H9 (cell line): ENCODE results near the gene CARMIL3. TPM values are rescaled to one million over a fixed set of nuclear protein-coding genes. Genes with fewer than 3 reads are reported as not detected.
"Not testable (repeated sequence)": the region's sequence is repeated elsewhere in the genome, so short reads cannot be mapped to it uniquely, and the experiment has no call there.

Experiments
- DNase-seq: peaks from one replicate; pipeline ENCODE4 v3.0.0-alpha.2; 2017
- H2AFZ ChIP-seq: one replicate; pipeline ENCODE4 v1.6.1; 2013; ENCODE audit warnings: mild to moderate bottlenecking, low read length, control low read depth, moderate library complexity
- H2AK5ac ChIP-seq: 2 replicates; pipeline ENCODE4 v1.6.1; 2013; ENCODE audit warnings: low read length, control low read depth, mixed read lengths; ENCODE audit not compliant: insufficient read length
- H2BK120ac ChIP-seq: one replicate; pipeline ENCODE4 v1.6.1; 2013; ENCODE audit warnings: low read depth, mild to moderate bottlenecking, low read length, control low read depth, inconsistent platforms; ENCODE audit not compliant: poor library complexity, severe bottlenecking
- H2BK12ac ChIP-seq: 2 replicates; pipeline ENCODE4 v1.6.1; 2013; ENCODE audit warnings: low read length, control low read depth, mixed read lengths, low read depth; ENCODE audit not compliant: insufficient read length
- H2BK15ac ChIP-seq: 2 replicates; pipeline ENCODE4 v1.6.1; 2013; ENCODE audit warnings: low read depth, low read length, control low read depth
- H2BK20ac ChIP-seq: one replicate; pipeline ENCODE4 v1.6.1; 2013; ENCODE audit warnings: low read depth, mild to moderate bottlenecking, low read length, control low read depth, inconsistent platforms; ENCODE audit not compliant: poor library complexity, severe bottlenecking
- H2BK5ac ChIP-seq: 2 replicates; pipeline ENCODE4 v1.6.1; 2013; ENCODE audit warnings: low read length, control low read depth, mixed read lengths; ENCODE audit not compliant: insufficient read length
- H3K14ac ChIP-seq: 2 replicates; pipeline ENCODE4 v1.6.1; 2013; ENCODE audit warnings: low read length, control low read depth; ENCODE audit not compliant: insufficient read depth
- H3K18ac ChIP-seq: 2 replicates; pipeline ENCODE4 v1.6.1; 2013; ENCODE audit warnings: low read depth, mild to moderate bottlenecking, mixed read lengths, low read length, control low read depth; ENCODE audit not compliant: insufficient read length
- H3K23ac ChIP-seq: 2 replicates; pipeline ENCODE4 v1.6.1; 2013; ENCODE audit warnings: low read length, control low read depth, mixed read lengths, low read depth; ENCODE audit not compliant: insufficient read length
- H3K23me2 ChIP-seq: 2 replicates; pipeline ENCODE4 v1.6.1; 2013; ENCODE audit warnings: low read depth, mild to moderate bottlenecking, mixed read lengths, low read length, control low read depth; ENCODE audit not compliant: insufficient read length, poor library complexity, severe bottlenecking
- H3K27ac ChIP-seq: 2 replicates; pipeline ENCODE4 v1.5.1; 2013; ENCODE audit warnings: low read length, control low read depth, mixed read lengths, low read depth; ENCODE audit not compliant: insufficient read length
- H3K27me3 ChIP-seq: 2 replicates; pipeline ENCODE4 v1.6.1; 2013; ENCODE audit warnings: low read length, control low read depth, inconsistent platforms; ENCODE audit not compliant: insufficient read depth
- H3K4ac ChIP-seq: 2 replicates; pipeline ENCODE4 v1.6.1; 2013; ENCODE audit warnings: low read depth, mild to moderate bottlenecking, control low read depth, inconsistent platforms, low read length, moderate library complexity
- H3K4me1 ChIP-seq: 2 replicates; pipeline ENCODE4 v1.6.1; 2013; ENCODE audit warnings: low read length, control low read depth, inconsistent platforms; ENCODE audit not compliant: insufficient read depth
- H3K4me2 ChIP-seq: 2 replicates; pipeline ENCODE4 v1.6.1; 2013; ENCODE audit warnings: low read length, control low read depth, mixed read lengths; ENCODE audit not compliant: insufficient read length, insufficient read depth
- H3K56ac ChIP-seq: 2 replicates; pipeline ENCODE4 v1.6.1; 2013; ENCODE audit warnings: low read depth, mild to moderate bottlenecking, mixed read lengths, low read length, control low read depth; ENCODE audit not compliant: insufficient read length
- H3K79me1 ChIP-seq: 2 replicates; pipeline ENCODE4 v1.6.1; 2013; ENCODE audit warnings: low read depth, mild to moderate bottlenecking, moderate library complexity, low read length, control low read depth, inconsistent platforms; ENCODE audit not compliant: insufficient read depth, poor library complexity, severe bottlenecking
- H3K79me2 ChIP-seq: 2 replicates; pipeline ENCODE4 v1.6.1; 2013; ENCODE audit warnings: low read length, control low read depth, inconsistent platforms; ENCODE audit not compliant: insufficient read depth
- H3K9ac ChIP-seq: 2 replicates; pipeline ENCODE4 v1.6.1; 2013; ENCODE audit warnings: low read length, control low read depth, mixed read lengths; ENCODE audit not compliant: insufficient read length; ENCODE audit errors: extremely low read depth
- H3K9me3 ChIP-seq: one replicate; pipeline ENCODE4 v1.6.1; 2013; ENCODE audit warnings: low read depth, low read length, inconsistent platforms; ENCODE audit not compliant: control insufficient read depth
- H3T11ph ChIP-seq: one replicate; pipeline ENCODE4 v1.6.1; 2013; ENCODE audit warnings: mild to moderate bottlenecking, low read length, control low read depth, inconsistent platforms
- H4K20me1 ChIP-seq: one replicate; pipeline ENCODE4 v1.6.1; 2013; ENCODE audit not compliant: control insufficient read depth, insufficient read length, insufficient read depth
- H4K5ac ChIP-seq: 2 replicates; pipeline ENCODE4 v1.6.1; 2013; ENCODE audit warnings: low read depth, mild to moderate bottlenecking, mixed read lengths, low read length, control low read depth; ENCODE audit not compliant: insufficient read length
- H4K8ac ChIP-seq: replicated peaks from 2 replicates; pipeline ENCODE4 v1.6.1; 2013; ENCODE audit warnings: low read length, control low read depth, mixed read lengths, low read depth; ENCODE audit not compliant: insufficient read length
- H4K91ac ChIP-seq: 2 replicates; pipeline ENCODE4 v1.6.1; 2013; ENCODE audit warnings: low read depth, mild to moderate bottlenecking, moderate library complexity, mixed read lengths, low read length, control low read depth; ENCODE audit not compliant: insufficient read length
- H3K27ac Mint-ChIP-seq, 3 experiments: 2 replicates in 2 of 3; 3 replicates in 1 of 3; pipeline ENCODE4 v1.8.0; 2020 to 2021; ENCODE audit warnings: mixed read lengths in 3 of 3, mild to moderate bottlenecking in 1 of 3, moderate library complexity in 1 of 3
- H3K27me3 Mint-ChIP-seq: 2 replicates; pipeline ENCODE4 v1.8.0; 2021; ENCODE audit warnings: low read depth, mild to moderate bottlenecking, moderate library complexity, mixed read lengths
- H3K36me3 Mint-ChIP-seq, 3 experiments: 2 replicates in 2 of 3; 3 replicates in 1 of 3; pipeline ENCODE4 v1.8.0; 2020 to 2021; ENCODE audit warnings: low read depth in 3 of 3, mixed read lengths in 3 of 3; ENCODE audit not compliant: insufficient read depth in 1 of 3
- H3K4me1 Mint-ChIP-seq, 2 experiments: 2 replicates each; pipeline ENCODE4 v1.8.0; 2020; ENCODE audit warnings: mixed read lengths in 2 of 2
- H3K4me3 Mint-ChIP-seq, 2 experiments: 2 replicates in 1 of 2; 3 replicates in 1 of 2; pipeline ENCODE4 v1.8.0; 2020 to 2021; ENCODE audit warnings: mild to moderate bottlenecking in 2 of 2, mixed read lengths in 2 of 2, moderate library complexity in 1 of 2
- H3K9me3 Mint-ChIP-seq, 2 experiments: 2 replicates in 1 of 2; 3 replicates in 1 of 2; pipeline ENCODE4 v1.8.0; 2020; ENCODE audit warnings: mild to moderate bottlenecking in 2 of 2, mixed read lengths in 2 of 2, moderate library complexity in 1 of 2
- WGBS: extraction: QIAGEN DNeasy Blood & Tissue Kit; methylation state at CpG from one replicate; pipeline ENCODE4 v1.1.7; 2013; ENCODE audit warnings: missing lambda C conversion rate, low lambda C conversion rate, mixed read lengths; ENCODE audit not compliant: insufficient read length; ENCODE audit errors: extremely low coverage; 5-methylcytosine and 5-hydroxymethylcytosine counted together
- total RNA-seq: library from RNA; stranded (reverse); gene quantifications from 2 replicates; pipeline ENCODE4 v1.2.1, GENCODE V29; 2021
- TF ChIP-seq, protein P1 (sequence below): fragments of 200-600 bp; sonication (generic); conservative IDR thresholded peaks from 3 replicates; pipeline ENCODE4 v1.8.0; 2021; ENCODE audit warnings: antibody characterized with exemption, mild to moderate bottlenecking

The CARMIL3 gene
- total RNA-seq, 1 experiment from 2014 or later = 5.8 TPM

DNA sequence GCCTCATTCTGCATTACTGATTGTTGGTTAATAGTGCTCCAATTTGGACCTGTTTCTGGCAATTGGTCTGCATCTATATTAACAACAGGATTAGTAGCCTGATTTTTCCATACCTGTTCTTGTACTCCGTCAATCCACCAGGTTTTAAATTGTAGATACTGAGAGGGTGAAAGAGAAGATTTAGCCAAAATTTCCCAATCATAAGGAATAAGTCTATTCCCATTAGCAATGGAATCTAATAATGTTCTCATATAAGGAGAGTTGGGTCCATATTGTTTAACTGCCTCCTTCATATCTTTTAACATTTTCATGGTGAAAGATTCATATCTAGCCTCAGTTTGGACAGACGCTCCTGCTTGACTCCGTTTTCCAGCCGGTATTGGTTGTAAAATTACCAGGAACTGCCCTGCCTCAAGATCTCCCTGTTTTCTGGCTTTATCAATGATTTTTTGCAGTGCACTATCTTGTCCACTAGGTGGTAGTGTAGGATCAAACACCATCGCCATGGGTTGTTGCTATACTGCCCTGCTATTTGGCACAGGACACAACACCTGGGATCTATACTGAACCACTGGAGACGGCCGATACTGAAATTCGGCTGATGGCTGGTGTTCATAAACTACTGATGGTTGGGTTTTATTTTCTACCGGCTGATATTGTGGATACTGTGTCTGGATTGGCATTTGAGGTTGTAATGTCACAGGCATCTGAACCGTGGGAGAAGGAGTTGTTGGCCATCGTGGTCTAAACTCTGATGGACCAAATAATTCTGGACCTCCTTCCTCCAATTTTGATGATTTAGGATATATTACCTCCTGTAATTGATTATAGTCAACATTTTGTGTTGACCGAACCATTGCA lies 37.9 kb upstream of the CARMIL3 start:
- no peak overlapping the region for H3K23ac ChIP-seq
- H4K8ac ChIP-seq = no peak overlapping the region
- H4K91ac ChIP-seq = no peak overlapping the region
- no peak overlapping the region for H3K18ac ChIP-seq
- Mint-ChIP-seq H3K4me1 (peaks cover 0 to 19% of the 10 kb centered on the region in 2 experiments; a peak in 3 of 4 replicates), H3K36me3 (peaks cover 0 to 4% (median 0%) of the 10 kb centered on the region in 3 experiments; a peak in 1 of 7 replicates), H3K4me3 (no peak overlapping the region), H3K9me3 (peaks cover 9 to 22% of the 10 kb centered on the region in 2 experiments; a peak in 4 of 5 replicates), H3K27ac (no peak overlapping the region), H3K27me3 (peaks cover 27% of the 10 kb centered on the region)
- no peak overlapping the region for H2BK120ac ChIP-seq
- no peak overlapping the region for H2AFZ ChIP-seq
- no peaks in the 10 kb centered on the region for H3K23me2 ChIP-seq
- H2BK20ac ChIP-seq = no peak overlapping the region
- TF ChIP-seq, protein P1, sequence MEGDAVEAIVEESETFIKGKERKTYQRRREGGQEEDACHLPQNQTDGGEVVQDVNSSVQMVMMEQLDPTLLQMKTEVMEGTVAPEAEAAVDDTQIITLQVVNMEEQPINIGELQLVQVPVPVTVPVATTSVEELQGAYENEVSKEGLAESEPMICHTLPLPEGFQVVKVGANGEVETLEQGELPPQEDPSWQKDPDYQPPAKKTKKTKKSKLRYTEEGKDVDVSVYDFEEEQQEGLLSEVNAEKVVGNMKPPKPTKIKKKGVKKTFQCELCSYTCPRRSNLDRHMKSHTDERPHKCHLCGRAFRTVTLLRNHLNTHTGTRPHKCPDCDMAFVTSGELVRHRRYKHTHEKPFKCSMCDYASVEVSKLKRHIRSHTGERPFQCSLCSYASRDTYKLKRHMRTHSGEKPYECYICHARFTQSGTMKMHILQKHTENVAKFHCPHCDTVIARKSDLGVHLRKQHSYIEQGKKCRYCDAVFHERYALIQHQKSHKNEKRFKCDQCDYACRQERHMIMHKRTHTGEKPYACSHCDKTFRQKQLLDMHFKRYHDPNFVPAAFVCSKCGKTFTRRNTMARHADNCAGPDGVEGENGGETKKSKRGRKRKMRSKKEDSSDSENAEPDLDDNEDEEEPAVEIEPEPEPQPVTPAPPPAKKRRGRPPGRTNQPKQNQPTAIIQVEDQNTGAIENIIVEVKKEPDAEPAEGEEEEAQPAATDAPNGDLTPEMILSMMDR = peak; percentile 87
- H3K9me3 ChIP-seq = no peaks in the 10 kb centered on the region
- no peak overlapping the region for H2AK5ac ChIP-seq
- H2BK15ac ChIP-seq = no peak overlapping the region
- no peak overlapping the region for H3K4ac ChIP-seq
- H3K14ac ChIP-seq = no peak overlapping the region
- H3K4me1 ChIP-seq = no peaks in the 10 kb centered on the region
- H3K27ac ChIP-seq = no peak overlapping the region
- no peaks in the 10 kb centered on the region for H3K79me1 ChIP-seq
- no peak overlapping the region for H3K9ac ChIP-seq
- no peak overlapping the region for H3T11ph ChIP-seq
- H4K5ac ChIP-seq = no peak overlapping the region
- H4K20me1 ChIP-seq = no peaks in the 10 kb centered on the region
- no peak overlapping the region for H2BK12ac ChIP-seq
- no peaks in the 10 kb centered on the region for H3K27me3 ChIP-seq
- no peak overlapping the region for H3K56ac ChIP-seq
- DNase-seq = peak; percentile 69
- no peak overlapping the region for H3K4me2 ChIP-seq
- H3K79me2 ChIP-seq = no peaks in the 10 kb centered on the region
- H2BK5ac ChIP-seq = no peak overlapping the region
- WGBS = no CpG with 5 or more reads among the region's 12 CpGs

DNA sequence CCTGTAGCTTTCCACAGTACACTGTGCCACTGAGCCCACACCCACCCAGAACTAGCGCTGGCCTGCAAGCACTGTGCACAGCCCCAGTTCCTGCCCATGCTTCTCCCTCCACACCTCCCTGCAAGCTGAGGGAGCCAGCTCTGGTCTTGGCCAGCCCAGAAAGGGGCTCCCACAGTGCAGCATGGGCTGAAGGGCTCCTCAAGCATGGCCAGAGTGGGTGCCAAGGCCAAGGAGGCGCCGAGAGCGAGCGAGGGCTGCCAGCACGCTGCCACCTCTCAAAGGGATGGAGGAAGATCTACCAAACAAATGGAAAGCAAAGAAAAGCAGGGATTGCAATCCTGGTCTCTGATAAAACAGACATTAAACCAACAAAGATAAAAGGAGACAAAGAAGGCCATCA lies 36.1 kb upstream of the CARMIL3 start:
- not testable (repeated sequence) for H3K4me1 ChIP-seq, H3T11ph ChIP-seq, H3K18ac ChIP-seq, H2BK120ac ChIP-seq, H3K27me3 ChIP-seq, H4K91ac ChIP-seq, H4K8ac ChIP-seq, H3K27ac ChIP-seq, H3K9me3 ChIP-seq, H2BK15ac ChIP-seq, H4K20me1 ChIP-seq, H3K14ac ChIP-seq, H3K79me2 ChIP-seq, H2AK5ac ChIP-seq, H3K4me2 ChIP-seq, H3K4me3 Mint-ChIP-seq, H2BK20ac ChIP-seq, DNase-seq, H3K4ac ChIP-seq, H3K23ac ChIP-seq, H3K36me3 Mint-ChIP-seq, H3K56ac ChIP-seq, H3K9ac ChIP-seq, H3K79me1 ChIP-seq, H2AFZ ChIP-seq, H4K5ac ChIP-seq, H3K23me2 ChIP-seq, H3K27ac Mint-ChIP-seq, H2BK5ac ChIP-seq, H2BK12ac ChIP-seq
- H3K4me1 Mint-ChIP-seq = peaks cover 0 to 16% of the 10 kb centered on the region in 2 experiments; a peak in 3 of 4 replicates
- WGBS = no CpG with 5 or more reads among the region's 6 CpGs
- H3K9me3 Mint-ChIP-seq = peaks cover 13 to 25% of the 10 kb centered on the region in 2 experiments; a peak in 4 of 5 replicates
- peaks cover 25% of the 10 kb centered on the region for H3K27me3 Mint-ChIP-seq
